NCI-H2107 (cell line): ENCODE measurements around the gene DDX52.

Source experiments
- DNase-seq: peaks from one replicate; lab custom pipeline; 2025; lab: John Stamatoyannopoulos, UW

The DDX52 gene

GRCh38 chr17:37576281-37576680 lies 67.0 kb downstream of the DDX52 start:
- DNase-seq = no peak

- DNase-seq = no peak
These were observed 68.8 kb downstream of the DDX52 start for GRCh38 chr17:37574427-37574826.

GRCh38 chr17:37571674-37572073 lies 71.6 kb downstream of the DDX52 start:
- DNase-seq = no peak

- DNase-seq = no peak
These were observed 72.6 kb downstream of the DDX52 start for GRCh38 chr17:37570527-37571093.

GRCh38 chr17:37568350-37569053 lies 74.7 kb downstream of the DDX52 start:
- DNase-seq = no peak

GRCh38 chr17:37567538-37567937 lies 75.7 kb downstream of the DDX52 start:
- no peak for DNase-seq

- DNase-seq = no peak
These were observed 76.1 kb downstream of the DDX52 start for GRCh38 chr17:37567137-37567536.

- no peak for DNase-seq
These were observed 79.0 kb downstream of the DDX52 start for GRCh38 chr17:37564252-37564651.

GRCh38 chr17:37562016-37562745 lies 81.1 kb downstream of the DDX52 start:
- no peak for DNase-seq
